Measurements from ENCODE around the gene PTEN.

- TF ChIP-seq CTCF (IDR thresholded peaks at IDR 0.05; ENCODE audit: extremely low read depth in 1 of 2, insufficient read depth in 1 of 2, low read depth in 1 of 2, low read length in 2 of 2) = peak; percentile 46 to 65
- TF ChIP-seq EZH2 (IDR thresholded peaks at IDR 0.05; ENCODE audit: borderline replicate concordance, low read depth, low read length, severe bottlenecking) = no peak
- no peak for TF ChIP-seq POLR2AphosphoS5 (IDR thresholded peaks at IDR 0.05; ENCODE audit: insufficient read depth, low read depth, low read length)
- no peak for TF ChIP-seq FOS (IDR thresholded peaks at IDR 0.05; ENCODE audit: borderline replicate concordance, insufficient read depth, low read length)
- TF ChIP-seq POLR2A (IDR thresholded peaks at IDR 0.05; ENCODE audit: low read depth, low read length) = no peak
- no peak for TF ChIP-seq JUN (IDR thresholded peaks at IDR 0.05; ENCODE audit: borderline replicate concordance, insufficient read depth, insufficient read length, low read depth)
- no peak for TF ChIP-seq MYC (IDR thresholded peaks at IDR 0.05; ENCODE audit: low read depth, low read length)
- TF ChIP-seq, protein P1, sequence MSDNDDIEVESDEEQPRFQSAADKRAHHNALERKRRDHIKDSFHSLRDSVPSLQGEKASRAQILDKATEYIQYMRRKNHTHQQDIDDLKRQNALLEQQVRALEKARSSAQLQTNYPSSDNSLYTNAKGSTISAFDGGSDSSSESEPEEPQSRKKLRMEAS (IDR thresholded peaks at IDR 0.05; ENCODE audit: insufficient read depth, insufficient read length) = no peak
- no peak for TF ChIP-seq GATA2 (IDR thresholded peaks at IDR 0.05; ENCODE audit: insufficient read depth, insufficient read length, low read depth, low read length)
Measured at GRCh38 chr10:87850742-87851205, 12.7 kb upstream of the PTEN start.
